ENCODE data around the gene WDR93.

Gene WDR93

DNA sequence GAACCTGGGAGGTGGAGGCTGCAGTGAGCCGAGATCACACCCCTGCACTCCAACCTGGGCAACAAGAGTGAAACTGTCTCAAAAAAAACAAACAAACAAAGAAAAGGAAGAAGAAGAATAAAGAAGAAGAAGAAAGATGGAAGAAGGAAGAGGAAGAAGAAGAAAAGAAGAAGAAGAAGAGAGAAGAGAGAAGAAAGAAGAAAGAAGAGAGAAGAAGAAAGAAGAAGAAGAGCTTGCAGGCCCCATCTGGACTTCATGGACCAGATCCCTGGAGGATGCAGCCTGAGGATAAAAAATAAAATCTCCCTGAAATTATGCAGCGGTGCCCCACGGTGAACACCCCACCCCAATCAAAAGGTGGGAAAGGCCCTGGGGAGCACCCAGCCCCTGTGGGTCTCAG, 69.2 kb downstream of the WDR93 start:
- Histone ChIP-seq H3K27ac (ENCODE audit: low read depth, low read length) (no peak overlapping the region), H3K4me3 (ENCODE audit: low read depth, low read length) (no peak overlapping the region), H3K4me1 (ENCODE audit: control insufficient read depth, insufficient read depth, low read length, unreplicated experiment) (no peaks in the 10 kb centered on the region), H3K36me3 (ENCODE audit: insufficient read depth, low read length) (peaks cover 5% of the 10 kb centered on the region; the same call in 1 of the 2 replicates), H3K79me2 (ENCODE audit: control insufficient read depth, insufficient read depth, low read length, unreplicated experiment) (no peaks in the 10 kb centered on the region), H3K27me3 (ENCODE audit: insufficient read depth, low read length) (no peaks in the 10 kb centered on the region), H2AFZ (ENCODE audit: low read length, unreplicated experiment) (no peak overlapping the region)

DNA sequence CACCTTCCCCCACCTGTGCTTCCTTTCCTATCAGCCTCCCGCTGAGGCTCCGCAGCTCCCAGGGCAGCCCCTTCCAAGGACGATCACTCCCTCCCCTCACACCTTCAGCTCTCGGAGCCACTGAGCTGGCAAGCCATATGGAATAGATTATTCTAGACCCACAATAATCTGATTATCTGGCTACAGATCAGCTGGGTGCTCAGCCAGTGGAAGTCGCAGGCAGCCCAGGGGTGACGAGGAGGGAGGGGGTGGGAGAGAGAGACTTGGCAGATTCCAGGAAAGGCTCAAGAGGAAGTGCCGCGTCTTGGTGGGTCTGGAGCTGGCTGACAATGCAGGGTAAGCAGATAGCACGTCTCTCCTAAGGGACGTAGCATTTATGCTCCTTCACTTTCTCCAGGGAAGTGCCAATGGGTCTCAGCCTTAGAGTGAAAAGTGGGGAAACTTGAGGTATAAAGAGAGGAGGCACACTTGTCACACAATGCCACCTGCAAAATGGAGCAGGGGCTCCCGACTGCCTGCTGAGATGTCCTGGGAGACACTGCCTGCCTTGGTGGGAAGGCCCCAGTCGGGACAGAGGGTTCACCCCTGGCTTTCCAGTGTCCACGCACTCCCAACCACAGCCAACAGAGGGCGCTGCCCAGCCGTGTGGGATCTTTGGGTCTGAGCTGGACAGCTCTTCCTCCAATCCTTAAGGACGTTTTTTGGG, 69.8 kb downstream of the WDR93 start:
- H3K4me1 ChIP-seq (ENCODE audit: control insufficient read depth, insufficient read depth, low read length, unreplicated experiment) = no peaks in the 10 kb centered on the region
- H2AFZ ChIP-seq (ENCODE audit: low read length, unreplicated experiment) = no peak overlapping the region
- no peaks in the 10 kb centered on the region for H3K79me2 ChIP-seq (ENCODE audit: control insufficient read depth, insufficient read depth, low read length, unreplicated experiment)
- peaks cover 5% of the 10 kb centered on the region; the same call in 1 of the 2 replicates for H3K36me3 ChIP-seq (ENCODE audit: insufficient read depth, low read length)
- no peak overlapping the region for H3K4me3 ChIP-seq (ENCODE audit: low read depth, low read length)
- no peaks in the 10 kb centered on the region for H3K27me3 ChIP-seq (ENCODE audit: insufficient read depth, low read length)
- no peak overlapping the region for H3K27ac ChIP-seq (ENCODE audit: low read depth, low read length)

DNA sequence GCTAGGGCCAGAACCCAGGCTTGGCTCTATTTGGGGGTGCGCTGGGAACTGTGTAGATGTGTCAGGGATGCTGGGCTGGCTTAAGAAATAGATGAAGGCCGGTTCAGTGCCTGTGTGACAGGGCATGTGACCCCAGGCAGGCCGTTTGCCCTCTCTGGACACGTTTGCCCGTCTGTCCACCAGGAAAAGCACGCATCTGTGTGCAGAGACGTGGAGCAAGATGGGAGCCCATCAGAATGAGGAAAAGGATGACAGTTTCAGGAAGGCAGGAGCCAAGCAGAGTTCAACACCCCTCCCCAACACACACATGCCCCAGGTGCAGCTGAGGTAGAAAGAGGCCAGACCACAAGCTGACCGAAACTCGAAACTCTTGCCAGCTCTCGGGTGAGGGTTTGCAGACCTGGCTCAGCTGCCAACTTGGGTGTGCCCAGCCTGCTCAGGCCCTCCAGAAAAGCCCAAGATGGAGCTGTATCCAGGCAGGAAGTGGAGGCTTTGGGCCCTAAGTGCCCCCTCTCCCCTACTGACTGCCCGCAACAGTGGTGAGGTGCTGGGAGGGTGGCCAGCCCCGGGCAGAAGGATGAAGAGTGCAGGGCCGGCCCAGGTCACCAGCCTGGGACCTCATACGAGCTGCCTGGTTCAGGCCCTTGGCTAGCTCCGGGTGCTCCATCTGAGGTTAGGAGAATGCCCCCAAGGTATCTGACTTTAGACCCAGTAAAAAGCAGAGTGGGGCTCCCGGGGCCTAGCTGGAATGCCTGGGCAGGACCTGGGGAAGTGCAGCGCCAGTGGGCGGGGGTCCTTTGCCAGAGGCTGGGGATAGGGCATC, 70.6 kb downstream of the WDR93 start:
- no peaks in the 10 kb centered on the region for H3K79me2 ChIP-seq (ENCODE audit: control insufficient read depth, insufficient read depth, low read length, unreplicated experiment)
- H3K27ac ChIP-seq (ENCODE audit: low read depth, low read length) = no peak overlapping the region
- H3K4me1 ChIP-seq (ENCODE audit: control insufficient read depth, insufficient read depth, low read length, unreplicated experiment) = no peaks in the 10 kb centered on the region
- H2AFZ ChIP-seq (ENCODE audit: low read length, unreplicated experiment) = no peak overlapping the region
- peaks cover 5% of the 10 kb centered on the region; the same call in 1 of the 2 replicates for H3K36me3 ChIP-seq (ENCODE audit: insufficient read depth, low read length)
- H3K4me3 ChIP-seq (ENCODE audit: low read depth, low read length) = no peak overlapping the region
- no peaks in the 10 kb centered on the region for H3K27me3 ChIP-seq (ENCODE audit: insufficient read depth, low read length)

DNA sequence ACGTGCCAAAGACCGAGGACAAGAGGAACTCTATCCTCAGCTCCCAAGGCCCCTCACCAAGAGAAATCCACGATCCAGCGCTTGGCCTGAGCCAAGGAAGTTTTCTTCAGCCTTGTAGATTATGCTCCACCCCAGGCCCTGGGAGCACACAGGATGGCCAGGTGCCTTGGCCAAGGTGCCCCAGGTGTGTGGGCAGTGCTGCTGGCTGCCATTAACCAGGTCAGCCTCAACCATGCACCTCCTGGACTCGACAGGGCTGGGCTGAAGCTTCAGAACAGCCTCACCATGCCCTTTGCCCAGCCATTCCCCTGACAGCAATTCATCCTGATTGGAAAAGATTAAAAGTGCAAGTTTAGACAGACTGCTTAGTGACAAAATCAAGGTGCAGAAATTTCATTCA, 71.3 kb downstream of the WDR93 start:
- no peaks in the 10 kb centered on the region for H3K27me3 ChIP-seq (ENCODE audit: insufficient read depth, low read length)
- no peak overlapping the region for H3K4me3 ChIP-seq (ENCODE audit: low read depth, low read length)
- H2AFZ ChIP-seq (ENCODE audit: low read length, unreplicated experiment) = no peak overlapping the region
- H3K4me1 ChIP-seq (ENCODE audit: control insufficient read depth, insufficient read depth, low read length, unreplicated experiment) = no peaks in the 10 kb centered on the region
- peaks cover 5% of the 10 kb centered on the region; the same call in 1 of the 2 replicates for H3K36me3 ChIP-seq (ENCODE audit: insufficient read depth, low read length)
- no peak overlapping the region for H3K27ac ChIP-seq (ENCODE audit: low read depth, low read length)
- H3K79me2 ChIP-seq (ENCODE audit: control insufficient read depth, insufficient read depth, low read length, unreplicated experiment) = no peaks in the 10 kb centered on the region

DNA sequence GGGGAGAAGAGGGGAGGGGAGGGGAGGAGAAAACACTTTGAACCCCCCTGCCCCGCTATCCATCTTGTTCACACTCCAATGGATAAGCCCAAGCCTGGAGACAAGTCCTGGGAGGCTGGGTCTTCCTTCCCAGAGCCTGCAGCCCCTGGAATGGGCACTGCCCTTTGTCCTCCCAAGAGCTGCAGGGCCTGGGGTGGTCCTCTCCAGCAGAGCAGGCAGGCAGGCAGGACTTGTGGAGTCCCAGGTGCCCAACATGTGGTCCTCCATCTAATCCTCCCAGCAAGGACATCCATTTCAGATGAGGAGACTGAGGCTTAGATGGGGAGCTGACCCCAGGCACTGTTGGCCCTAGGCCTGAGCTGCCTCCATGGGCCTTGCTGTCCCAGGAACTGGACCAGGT, 75.1 kb downstream of the WDR93 start:
- Histone ChIP-seq H3K36me3 (ENCODE audit: insufficient read depth, low read length) (peaks cover 5% of the 10 kb centered on the region; the same call in 1 of the 2 replicates), H3K27ac (ENCODE audit: low read depth, low read length) (no peak overlapping the region), H3K4me3 (ENCODE audit: low read depth, low read length) (no peak overlapping the region), H3K27me3 (ENCODE audit: insufficient read depth, low read length) (no peaks in the 10 kb centered on the region), H3K4me1 (ENCODE audit: control insufficient read depth, insufficient read depth, low read length, unreplicated experiment) (peaks cover 11% of the 10 kb centered on the region), H2AFZ (ENCODE audit: low read length, unreplicated experiment) (no peak overlapping the region), H3K79me2 (ENCODE audit: control insufficient read depth, insufficient read depth, low read length, unreplicated experiment) (no peaks in the 10 kb centered on the region)

DNA sequence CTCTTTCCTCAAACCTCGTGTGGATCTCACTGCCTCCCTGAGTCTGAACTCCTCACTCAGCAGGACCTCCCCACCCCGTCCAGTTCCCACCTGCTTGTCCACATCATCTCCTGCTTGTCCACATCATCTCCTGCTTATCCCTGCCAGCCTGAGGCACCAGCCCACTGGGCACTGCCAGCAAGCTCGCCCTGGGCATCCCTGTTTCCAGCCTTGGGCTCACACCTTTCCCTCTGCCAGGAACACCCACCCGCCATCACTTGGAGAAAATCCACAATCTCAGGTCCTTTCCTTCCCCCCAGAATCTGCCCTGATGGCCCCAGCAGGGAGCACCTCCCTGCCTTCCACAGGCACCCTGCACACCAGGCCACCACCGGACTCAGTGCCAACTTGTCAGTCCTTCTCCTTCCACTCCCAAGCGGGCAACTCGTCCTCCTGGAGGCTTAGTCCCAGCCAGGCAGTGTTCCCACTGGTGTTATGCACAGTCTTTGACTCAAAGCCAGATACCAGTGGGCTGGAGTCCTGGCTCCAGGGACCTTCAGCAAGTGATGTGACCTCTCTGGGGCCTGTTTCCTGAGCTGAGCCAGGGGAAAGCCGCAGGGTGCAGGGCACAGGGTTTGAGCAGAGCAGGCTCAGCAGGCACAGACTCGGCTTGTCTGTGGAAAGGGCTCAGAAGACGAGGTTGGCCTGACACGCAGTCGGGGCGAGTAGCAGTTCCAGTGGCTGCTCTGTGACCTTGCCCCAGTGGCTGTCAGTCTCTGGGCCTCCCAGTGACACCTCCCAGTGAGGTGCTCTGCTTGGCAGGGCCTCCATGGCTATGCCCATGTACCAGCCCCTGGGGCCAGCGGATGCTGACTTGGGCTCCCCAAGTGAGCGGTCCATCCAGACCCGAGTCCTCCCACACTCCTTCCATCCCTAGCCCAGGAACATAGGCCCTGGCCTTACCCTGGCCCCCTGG, 76.0 kb downstream of the WDR93 start:
- H2AFZ ChIP-seq (ENCODE audit: low read length, unreplicated experiment) = no peak overlapping the region
- H3K27ac ChIP-seq (ENCODE audit: low read depth, low read length) = no peak overlapping the region
- no peak overlapping the region for H3K4me3 ChIP-seq (ENCODE audit: low read depth, low read length)
- no peaks in the 10 kb centered on the region for H3K79me2 ChIP-seq (ENCODE audit: control insufficient read depth, insufficient read depth, low read length, unreplicated experiment)
- peaks cover 5% of the 10 kb centered on the region; the same call in 1 of the 2 replicates for H3K36me3 ChIP-seq (ENCODE audit: insufficient read depth, low read length)
- H3K4me1 ChIP-seq (ENCODE audit: control insufficient read depth, insufficient read depth, low read length, unreplicated experiment) = peaks cover 14% of the 10 kb centered on the region
- no peaks in the 10 kb centered on the region for H3K27me3 ChIP-seq (ENCODE audit: insufficient read depth, low read length)

GRCh38 chr15:89767411-89767915, 76.9 kb downstream of the WDR93 start:
- H3K4me3 ChIP-seq (ENCODE audit: low read depth, low read length) = no peak overlapping the region
- H3K27me3 ChIP-seq (ENCODE audit: insufficient read depth, low read length) = no peaks in the 10 kb centered on the region
- H2AFZ ChIP-seq (ENCODE audit: low read length, unreplicated experiment) = no peak overlapping the region
- H3K27ac ChIP-seq (ENCODE audit: low read depth, low read length) = no peak overlapping the region
- H3K4me1 ChIP-seq (ENCODE audit: control insufficient read depth, insufficient read depth, low read length, unreplicated experiment) = peaks cover 18% of the 10 kb centered on the region
- no peaks in the 10 kb centered on the region for H3K79me2 ChIP-seq (ENCODE audit: control insufficient read depth, insufficient read depth, low read length, unreplicated experiment)
- H3K36me3 ChIP-seq (ENCODE audit: insufficient read depth, low read length) = peaks cover 5% of the 10 kb centered on the region; the same call in 1 of the 2 replicates

- no peaks in the 10 kb centered on the region for H3K79me2 ChIP-seq (ENCODE audit: control insufficient read depth, insufficient read depth, low read length, unreplicated experiment)
- H3K36me3 ChIP-seq (ENCODE audit: insufficient read depth, low read length) = peaks cover 5% of the 10 kb centered on the region; the same call in 1 of the 2 replicates
- H3K27me3 ChIP-seq (ENCODE audit: insufficient read depth, low read length) = no peaks in the 10 kb centered on the region
- H3K4me1 ChIP-seq (ENCODE audit: control insufficient read depth, insufficient read depth, low read length, unreplicated experiment) = peaks cover 24% of the 10 kb centered on the region
- no peak overlapping the region for H2AFZ ChIP-seq (ENCODE audit: low read length, unreplicated experiment)
- no peak overlapping the region for H3K27ac ChIP-seq (ENCODE audit: low read depth, low read length)
- H3K4me3 ChIP-seq (ENCODE audit: low read depth, low read length) = no peak overlapping the region
Observed at GRCh38 chr15:89768071-89768500, 77.5 kb downstream of the WDR93 start.

DNA sequence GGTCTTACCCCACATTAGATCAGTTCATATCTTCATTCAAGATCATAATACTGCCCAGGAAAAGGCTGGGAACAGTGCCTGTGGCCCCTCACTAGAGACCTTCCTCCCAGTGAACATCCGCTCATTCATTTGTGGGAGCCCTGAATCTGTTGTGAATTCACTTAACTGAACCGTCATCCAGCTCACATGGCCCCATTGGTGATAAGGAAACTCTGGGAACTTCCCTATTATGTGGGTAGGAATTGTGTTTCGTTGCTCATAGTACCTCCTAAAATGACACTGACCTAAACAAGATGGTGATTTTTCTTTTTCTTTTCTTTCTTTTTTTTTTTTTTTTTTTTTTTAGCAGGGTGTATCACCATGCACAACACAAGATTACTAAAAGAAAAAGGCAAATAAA, 78.8 kb downstream of the WDR93 start:
- Histone ChIP-seq H3K4me1 (ENCODE audit: control insufficient read depth, insufficient read depth, low read length, unreplicated experiment) (peaks cover 26% of the 10 kb centered on the region), H2AFZ (ENCODE audit: low read length, unreplicated experiment) (no peak overlapping the region), H3K4me3 (ENCODE audit: low read depth, low read length) (no peak overlapping the region), H3K27me3 (ENCODE audit: insufficient read depth, low read length) (no peaks in the 10 kb centered on the region), H3K27ac (ENCODE audit: low read depth, low read length) (no peak overlapping the region), H3K79me2 (ENCODE audit: control insufficient read depth, insufficient read depth, low read length, unreplicated experiment) (no peaks in the 10 kb centered on the region), H3K36me3 (ENCODE audit: insufficient read depth, low read length) (no peaks in the 10 kb centered on the region)

DNA sequence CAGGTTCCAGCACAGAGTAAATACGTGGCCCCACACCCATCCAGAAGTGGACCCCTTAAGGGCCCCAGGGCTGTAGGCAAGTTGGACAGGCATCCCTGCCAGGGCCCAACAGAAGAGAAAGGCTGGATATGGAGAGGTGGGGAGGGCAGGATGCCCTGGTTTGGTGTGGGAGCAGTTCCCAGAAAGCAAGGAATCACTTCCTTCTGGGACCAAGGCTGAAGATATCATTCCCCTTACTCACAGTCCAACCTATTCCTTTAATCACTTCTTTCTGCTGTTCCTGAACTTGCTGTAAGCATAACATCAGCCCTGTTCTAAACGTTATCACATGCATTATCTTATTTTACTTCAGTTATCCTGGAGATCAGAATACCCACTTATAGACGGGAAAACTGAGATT, 79.4 kb downstream of the WDR93 start:
- Histone ChIP-seq H3K4me1 (ENCODE audit: control insufficient read depth, insufficient read depth, low read length, unreplicated experiment) (peaks cover 26% of the 10 kb centered on the region), H3K36me3 (ENCODE audit: insufficient read depth, low read length) (no peaks in the 10 kb centered on the region), H3K79me2 (ENCODE audit: control insufficient read depth, insufficient read depth, low read length, unreplicated experiment) (no peaks in the 10 kb centered on the region), H3K4me3 (ENCODE audit: low read depth, low read length) (no peak overlapping the region), H3K27me3 (ENCODE audit: insufficient read depth, low read length) (no peaks in the 10 kb centered on the region), H2AFZ (ENCODE audit: low read length, unreplicated experiment) (no peak overlapping the region), H3K27ac (ENCODE audit: low read depth, low read length) (peak overlapping the region; percentile 38)
